ENCODE results near the gene NDUFB8.

The NDUFB8 gene

DNA sequence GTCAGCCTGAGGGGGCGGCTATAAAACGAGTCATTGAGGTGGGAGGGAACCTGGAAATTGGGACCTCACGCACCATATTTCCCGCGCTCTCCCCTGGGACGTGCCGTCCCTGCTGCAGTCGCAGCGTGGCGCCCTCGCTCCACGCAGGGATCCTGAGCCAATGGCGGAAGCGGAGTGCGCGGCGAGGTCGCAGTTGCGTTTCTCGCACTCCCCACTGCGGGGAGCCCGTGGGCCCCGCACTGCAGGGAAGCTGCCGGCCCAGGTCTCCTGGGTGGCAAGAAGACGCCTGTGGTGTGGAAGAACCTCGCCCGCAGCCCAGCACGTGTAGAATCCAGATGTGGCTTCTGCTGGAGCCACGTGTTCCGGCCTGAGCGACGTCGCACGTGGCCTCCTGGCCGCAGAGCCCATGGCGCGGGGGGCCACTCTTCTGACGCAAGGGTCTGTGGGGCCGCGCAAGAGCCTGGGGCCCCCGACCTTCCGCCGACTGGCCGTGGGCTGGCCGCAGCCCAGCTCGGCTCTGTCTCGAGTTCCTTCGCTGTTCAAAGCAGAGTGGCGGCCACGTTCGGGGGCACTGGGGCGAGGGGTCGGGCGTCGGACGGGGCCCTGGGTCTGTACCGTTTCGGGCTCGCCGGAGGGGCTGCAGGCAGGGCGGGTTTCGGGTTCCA, 32.5 kb upstream of the NDUFB8 start:
- Histone ChIP-seq H3K79me1 (ENCODE audit: low read length) (no peaks in the 10 kb centered on the region), H3K14ac (ENCODE audit: low read length) (no peak overlapping the region), H3K4me2 (ENCODE audit: low read length) (no peak overlapping the region), H2AFZ (ENCODE audit: insufficient read depth, low read length, poor library complexity) (no peak overlapping the region), H2BK5ac (ENCODE audit: low read depth, low read length, poor library complexity) (no peak overlapping the region), H3K4me3 (ENCODE audit: low read depth, low read length) (no peak overlapping the region), H4K91ac (ENCODE audit: low read depth, low read length) (no peak overlapping the region), H3K27me3 (ENCODE audit: insufficient read depth, low read length) (no peaks in the 10 kb centered on the region), H3K18ac (ENCODE audit: low read length) (no peak overlapping the region), H3K9ac (ENCODE audit: low read length) (no peak overlapping the region), H2AK5ac (ENCODE audit: low read length) (no peak overlapping the region), H4K8ac (ENCODE audit: low read depth, low read length) (no peak overlapping the region), H3K79me2 (ENCODE audit: control insufficient read depth, insufficient read depth, low read length, poor library complexity) (no peaks in the 10 kb centered on the region), H2BK120ac (ENCODE audit: insufficient read depth, low read length, poor library complexity) (no peak overlapping the region), H3K36me3 (ENCODE audit: control insufficient read depth in 1 of 2, insufficient read depth in 2 of 2, low read length in 2 of 2) (peaks cover 0 to 2% of the 10 kb centered on the region in 2 experiments), H4K12ac (ENCODE audit: low read depth, low read length) (no peak overlapping the region), H3K4ac (ENCODE audit: low read depth, low read length) (no peak overlapping the region), H3K4me1 (ENCODE audit: control insufficient read depth in 1 of 2, insufficient read depth in 2 of 2, low read length in 2 of 2) (peaks cover 13 to 22% of the 10 kb centered on the region in 2 experiments), H2BK12ac (ENCODE audit: low read length) (no peak overlapping the region), H3K9me3 (ENCODE audit: insufficient read depth, low read depth, low read length) (peaks cover 2% of the 10 kb centered on the region), H3K23ac (ENCODE audit: low read length) (no peak overlapping the region), H3K27ac (ENCODE audit: low read depth, low read length) (no peak overlapping the region)
- no CpG with 5 or more reads among the region's 62 CpGs for WGBS (ENCODE audit: extremely low coverage, insufficient coverage, insufficient read length)
- DNase-seq, result peak; percentile 65 to 85

DNA sequence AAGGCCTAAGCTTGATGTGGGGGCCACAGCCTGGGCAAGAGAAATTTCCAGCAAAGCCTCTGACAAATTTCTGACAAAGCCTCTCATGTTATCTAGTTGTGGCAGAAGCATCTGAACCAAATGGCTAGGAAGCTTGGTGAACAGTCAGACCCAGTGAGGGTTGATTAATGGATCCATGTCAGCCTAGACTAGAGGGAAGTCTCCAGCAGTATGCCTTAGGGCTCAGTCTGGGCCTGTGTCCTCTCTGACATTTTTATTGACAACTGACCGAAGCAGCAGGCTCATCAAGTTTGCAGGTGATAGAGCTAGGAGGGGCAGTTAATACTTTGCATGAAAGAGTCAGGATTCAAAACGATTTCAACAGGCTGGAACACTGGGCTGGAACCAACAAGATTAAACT, 31.3 kb upstream of the NDUFB8 start:
- H3K4me2 ChIP-seq (ENCODE audit: low read length), result no peak overlapping the region
- no peak overlapping the region for H3K23ac ChIP-seq (ENCODE audit: low read length)
- no peak overlapping the region for H4K91ac ChIP-seq (ENCODE audit: low read depth, low read length)
- no peak overlapping the region for H3K9ac ChIP-seq (ENCODE audit: low read length)
- H2AFZ ChIP-seq (ENCODE audit: insufficient read depth, low read length, poor library complexity), result no peak overlapping the region
- H3K4me1 ChIP-seq (ENCODE audit: control insufficient read depth in 1 of 2, insufficient read depth in 2 of 2, low read length in 2 of 2), result peaks cover 13 to 22% of the 10 kb centered on the region in 2 experiments
- no peak overlapping the region for H3K14ac ChIP-seq (ENCODE audit: low read length)
- H3K36me3 ChIP-seq (ENCODE audit: control insufficient read depth in 1 of 2, insufficient read depth in 2 of 2, low read length in 2 of 2), result peaks cover 0 to 4% of the 10 kb centered on the region in 2 experiments
- H4K12ac ChIP-seq (ENCODE audit: low read depth, low read length), result no peak overlapping the region
- peaks cover 2% of the 10 kb centered on the region for H3K9me3 ChIP-seq (ENCODE audit: insufficient read depth, low read depth, low read length)
- H3K4ac ChIP-seq (ENCODE audit: low read depth, low read length), result no peak overlapping the region
- H3K79me1 ChIP-seq (ENCODE audit: low read length), result no peaks in the 10 kb centered on the region
- no peak overlapping the region for H3K27ac ChIP-seq (ENCODE audit: low read depth, low read length)
- DNase-seq, result no peak
- H3K79me2 ChIP-seq (ENCODE audit: control insufficient read depth, insufficient read depth, low read length, poor library complexity), result no peaks in the 10 kb centered on the region
- H2BK12ac ChIP-seq (ENCODE audit: low read length), result no peak overlapping the region
- WGBS (ENCODE audit: extremely low coverage, insufficient coverage, insufficient read length), result no CpG with 5 or more reads among the region's 2 CpGs
- H2AK5ac ChIP-seq (ENCODE audit: low read length), result no peak overlapping the region
- no peak overlapping the region for H2BK120ac ChIP-seq (ENCODE audit: insufficient read depth, low read length, poor library complexity)
- H3K4me3 ChIP-seq (ENCODE audit: low read depth, low read length), result no peak overlapping the region
- H3K18ac ChIP-seq (ENCODE audit: low read length), result no peak overlapping the region
- H3K27me3 ChIP-seq (ENCODE audit: insufficient read depth, low read length), result no peaks in the 10 kb centered on the region
- no peak overlapping the region for H2BK5ac ChIP-seq (ENCODE audit: low read depth, low read length, poor library complexity)
- H4K8ac ChIP-seq (ENCODE audit: low read depth, low read length), result no peak overlapping the region

DNA sequence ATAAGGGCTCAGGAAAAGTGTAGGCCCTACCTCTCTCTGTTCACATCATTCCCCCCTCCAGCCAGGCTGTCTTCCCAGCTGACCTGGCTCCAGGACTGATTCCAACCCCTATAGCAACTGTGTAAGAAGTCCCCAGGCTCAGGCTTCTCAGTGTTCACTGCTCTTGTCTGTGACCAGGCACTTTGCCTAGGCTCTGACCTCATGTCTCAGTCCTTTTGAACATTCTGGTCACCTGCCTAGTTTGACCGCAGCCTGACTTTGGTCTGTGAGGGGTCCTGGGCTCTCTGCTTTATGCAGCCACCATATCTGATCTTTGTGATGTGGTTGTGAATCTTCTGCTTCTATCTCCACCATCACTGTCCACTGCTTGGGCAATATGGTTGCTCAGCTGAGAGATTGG, 30.6 kb upstream of the NDUFB8 start:
- H2AK5ac ChIP-seq (ENCODE audit: low read length), result no peak overlapping the region
- no peak overlapping the region for H3K18ac ChIP-seq (ENCODE audit: low read length)
- peaks cover 13 to 22% of the 10 kb centered on the region in 2 experiments for H3K4me1 ChIP-seq (ENCODE audit: control insufficient read depth in 1 of 2, insufficient read depth in 2 of 2, low read length in 2 of 2)
- no CpG with 5 or more reads among the region's 1 CpG for WGBS (ENCODE audit: extremely low coverage, insufficient coverage, insufficient read length)
- H2BK5ac ChIP-seq (ENCODE audit: low read depth, low read length, poor library complexity), result no peak overlapping the region
- H3K9ac ChIP-seq (ENCODE audit: low read length), result no peak overlapping the region
- H4K8ac ChIP-seq (ENCODE audit: low read depth, low read length), result no peak overlapping the region
- no peak overlapping the region for H3K4ac ChIP-seq (ENCODE audit: low read depth, low read length)
- no peak overlapping the region for H3K14ac ChIP-seq (ENCODE audit: low read length)
- no peak overlapping the region for H3K23ac ChIP-seq (ENCODE audit: low read length)
- H3K27ac ChIP-seq (ENCODE audit: low read depth, low read length), result no peak overlapping the region
- H3K27me3 ChIP-seq (ENCODE audit: insufficient read depth, low read length), result no peaks in the 10 kb centered on the region
- no peak overlapping the region for H3K4me3 ChIP-seq (ENCODE audit: low read depth, low read length)
- peaks cover 0 to 5% of the 10 kb centered on the region in 2 experiments for H3K36me3 ChIP-seq (ENCODE audit: control insufficient read depth in 1 of 2, insufficient read depth in 2 of 2, low read length in 2 of 2)
- H2AFZ ChIP-seq (ENCODE audit: insufficient read depth, low read length, poor library complexity), result no peak overlapping the region
- DNase-seq, result peak in 1 of 2 donors; percentile 36
- no peaks in the 10 kb centered on the region for H3K79me2 ChIP-seq (ENCODE audit: control insufficient read depth, insufficient read depth, low read length, poor library complexity)
- no peak overlapping the region for H4K91ac ChIP-seq (ENCODE audit: low read depth, low read length)
- no peaks in the 10 kb centered on the region for H3K79me1 ChIP-seq (ENCODE audit: low read length)
- no peak overlapping the region for H2BK12ac ChIP-seq (ENCODE audit: low read length)
- no peak overlapping the region for H4K12ac ChIP-seq (ENCODE audit: low read depth, low read length)
- no peak overlapping the region for H3K4me2 ChIP-seq (ENCODE audit: low read length)
- no peak overlapping the region for H2BK120ac ChIP-seq (ENCODE audit: insufficient read depth, low read length, poor library complexity)
- peaks cover 2% of the 10 kb centered on the region for H3K9me3 ChIP-seq (ENCODE audit: insufficient read depth, low read depth, low read length)

DNA sequence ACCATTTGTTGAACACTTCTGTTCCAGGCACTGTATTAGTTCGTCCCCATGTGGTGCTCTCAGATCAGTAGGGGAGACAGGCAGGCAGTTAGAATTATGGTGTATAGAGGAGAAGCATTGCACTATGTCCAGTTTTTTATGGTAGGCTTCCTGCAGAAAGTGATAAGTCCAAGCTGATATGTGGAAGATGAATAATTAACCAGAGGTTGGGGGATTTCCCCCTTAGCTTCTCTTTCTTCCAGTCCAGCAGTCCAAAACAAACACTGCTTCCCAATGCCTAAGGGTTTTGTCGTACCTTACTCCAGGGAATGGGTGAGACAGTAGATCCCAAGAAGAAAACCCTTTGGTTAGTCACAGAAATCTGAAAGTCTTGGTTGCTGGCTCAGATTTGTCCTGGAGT, 25.2 kb upstream of the NDUFB8 start:
- no CpG with 5 or more reads among the region's 2 CpGs for WGBS (ENCODE audit: extremely low coverage, insufficient coverage, insufficient read length)
- H3K4me3 ChIP-seq (ENCODE audit: low read depth, low read length), result no peak overlapping the region
- H3K79me1 ChIP-seq (ENCODE audit: low read length), result no peaks in the 10 kb centered on the region
- H3K27me3 ChIP-seq (ENCODE audit: insufficient read depth, low read length), result no peaks in the 10 kb centered on the region
- H2BK12ac ChIP-seq (ENCODE audit: low read length), result no peak overlapping the region
- H3K9ac ChIP-seq (ENCODE audit: low read length), result no peak overlapping the region
- peaks cover 0 to under 1% of the 10 kb centered on the region in 2 experiments for H3K4me1 ChIP-seq (ENCODE audit: control insufficient read depth in 1 of 2, insufficient read depth in 2 of 2, low read length in 2 of 2)
- H2BK5ac ChIP-seq (ENCODE audit: low read depth, low read length, poor library complexity), result no peak overlapping the region
- H2AK5ac ChIP-seq (ENCODE audit: low read length), result no peak overlapping the region
- H2BK120ac ChIP-seq (ENCODE audit: insufficient read depth, low read length, poor library complexity), result no peak overlapping the region
- H3K14ac ChIP-seq (ENCODE audit: low read length), result no peak overlapping the region
- no peak for DNase-seq
- H3K9me3 ChIP-seq (ENCODE audit: insufficient read depth, low read depth, low read length), result no peaks in the 10 kb centered on the region
- no peak overlapping the region for H3K27ac ChIP-seq (ENCODE audit: low read depth, low read length)
- no peak overlapping the region for H4K12ac ChIP-seq (ENCODE audit: low read depth, low read length)
- no peak overlapping the region for H2AFZ ChIP-seq (ENCODE audit: insufficient read depth, low read length, poor library complexity)
- H3K4ac ChIP-seq (ENCODE audit: low read depth, low read length), result no peak overlapping the region
- no peak overlapping the region for H3K18ac ChIP-seq (ENCODE audit: low read length)
- peaks cover 4 to 19% of the 10 kb centered on the region in 2 experiments for H3K36me3 ChIP-seq (ENCODE audit: control insufficient read depth in 1 of 2, insufficient read depth in 2 of 2, low read length in 2 of 2)
- no peak overlapping the region for H3K23ac ChIP-seq (ENCODE audit: low read length)
- no peak overlapping the region for H4K8ac ChIP-seq (ENCODE audit: low read depth, low read length)
- no peaks in the 10 kb centered on the region for H3K79me2 ChIP-seq (ENCODE audit: control insufficient read depth, insufficient read depth, low read length, poor library complexity)
- H3K4me2 ChIP-seq (ENCODE audit: low read length), result no peak overlapping the region
- no peak overlapping the region for H4K91ac ChIP-seq (ENCODE audit: low read depth, low read length)
